Stimulated activated naive CD8-positive, alpha-beta T cell treated with anti-CD3 and anti-CD28 coated beads, Interleukin-15, amount 100 ng/mL, for 72 hours (primary cell): ENCODE data around the gene FAM181A.
A peak's percentile ranks its signal among the peaks of the same experiment; 100 is the strongest.

Experiments
- ATAC-seq: fragments of 150-1000 bp; cut with Tn5 transposase; 2 replicates; pipeline ENCODE4 v1.10.0; 2021; ENCODE audit warnings: mild to moderate bottlenecking, moderate library complexity
- DNase-seq, 2 donors: peaks; one replicate each; pipeline ENCODE4 v3.0.0; 2021 to 2022
- H3K27ac Mint-ChIP-seq, 2 donors: one replicate each; pipeline ENCODE4 v1.8.0; 2022; ENCODE audit warnings: mild to moderate bottlenecking in 2 of 2, mixed read lengths in 2 of 2, moderate library complexity in 2 of 2
- H3K27me3 Mint-ChIP-seq: one replicate; pipeline ENCODE4 v1.8.0; 2022; ENCODE audit warnings: mixed read lengths
- H3K4me1 Mint-ChIP-seq: one replicate; pipeline ENCODE4 v1.8.0; 2022; ENCODE audit warnings: mild to moderate bottlenecking, mixed read lengths
- H3K4me3 Mint-ChIP-seq, 2 donors: one replicate each; pipeline ENCODE4 v1.8.0; 2022; ENCODE audit warnings: mild to moderate bottlenecking in 2 of 2, mixed read lengths in 2 of 2, moderate library complexity in 1 of 2
- H3K9me3 Mint-ChIP-seq, 2 donors: one replicate each; pipeline ENCODE4 v1.8.0; 2022; ENCODE audit warnings: mixed read lengths in 2 of 2

Gene FAM181A

GRCh38 chr14:93936245-93936644, 9.1 kb downstream of the FAM181A start:
- peaks cover 28% of the 10 kb centered on the region for H3K4me1 Mint-ChIP-seq
- H3K4me3 Mint-ChIP-seq = no peak overlapping the region
- H3K27ac Mint-ChIP-seq = no peak overlapping the region
- no peak for DNase-seq
- H3K27me3 Mint-ChIP-seq = peaks cover 29% of the 10 kb centered on the region
- H3K9me3 Mint-ChIP-seq = no peaks in the 10 kb centered on the region
- no peak for ATAC-seq

- Mint-ChIP-seq H3K9me3 (no peaks in the 10 kb centered on the region), H3K27me3 (peaks cover 29% of the 10 kb centered on the region), H3K4me3 (no peak overlapping the region), H3K27ac (no peak overlapping the region), H3K4me1 (peaks cover 33% of the 10 kb centered on the region)
- no peak for DNase-seq
- no peak for ATAC-seq
These were observed 9.8 kb downstream of the FAM181A start for GRCh38 chr14:93936926-93937325.

- no peak for ATAC-seq
- Mint-ChIP-seq H3K4me1 (peaks cover 39% of the 10 kb centered on the region), H3K9me3 (no peaks in the 10 kb centered on the region), H3K27ac (no peak overlapping the region), H3K27me3 (peaks cover 29% of the 10 kb centered on the region), H3K4me3 (no peak overlapping the region)
- no peak for DNase-seq
These were observed 10.4 kb downstream of the FAM181A start for GRCh38 chr14:93937519-93937918.

- Mint-ChIP-seq H3K4me1 (peaks cover 39% of the 10 kb centered on the region), H3K4me3 (peak overlapping the region; percentile 57 to 67), H3K27ac (no peak overlapping the region), H3K27me3 (peaks cover 29% of the 10 kb centered on the region), H3K9me3 (no peaks in the 10 kb centered on the region)
- ATAC-seq (no peak), DNase-seq (no peak)
These were observed 11.7 kb downstream of the FAM181A start for GRCh38 chr14:93938751-93939303.

GRCh38 chr14:93939304-93940229, 12.4 kb downstream of the FAM181A start:
- H3K9me3 Mint-ChIP-seq = no peaks in the 10 kb centered on the region
- peak; percentile 91 to 94 for DNase-seq
- peaks cover 29% of the 10 kb centered on the region for H3K27me3 Mint-ChIP-seq
- peak; percentile 96 for ATAC-seq
- H3K27ac Mint-ChIP-seq = peak overlapping the region in 1 of 2 donors; percentile 42
- H3K4me1 Mint-ChIP-seq = peaks cover 39% of the 10 kb centered on the region
- H3K4me3 Mint-ChIP-seq = peak overlapping the region; percentile 57 to 67

- Mint-ChIP-seq H3K9me3 (no peaks in the 10 kb centered on the region), H3K27me3 (peaks cover 22% of the 10 kb centered on the region), H3K27ac (peak overlapping the region in 1 of 2 donors; percentile 74), H3K4me1 (peaks cover 39% of the 10 kb centered on the region), H3K4me3 (no peak overlapping the region)
- ATAC-seq = no peak
- DNase-seq = no peak
These were observed 13.3 kb downstream of the FAM181A start for GRCh38 chr14:93940437-93940836.

- peaks cover 21% of the 10 kb centered on the region for H3K27me3 Mint-ChIP-seq
- ATAC-seq = no peak
- no peak overlapping the region for H3K4me3 Mint-ChIP-seq
- no peak overlapping the region for H3K27ac Mint-ChIP-seq
- DNase-seq = no peak
- H3K4me1 Mint-ChIP-seq = peaks cover 39% of the 10 kb centered on the region
- H3K9me3 Mint-ChIP-seq = no peaks in the 10 kb centered on the region
These were observed 14.3 kb downstream of the FAM181A start for GRCh38 chr14:93941293-93941910.

GRCh38 chr14:93943052-93943451, 15.9 kb downstream of the FAM181A start:
- no peak for DNase-seq
- H3K27me3 Mint-ChIP-seq = peaks cover 11% of the 10 kb centered on the region
- ATAC-seq = no peak
- no peaks in the 10 kb centered on the region for H3K9me3 Mint-ChIP-seq
- no peak overlapping the region for H3K27ac Mint-ChIP-seq
- H3K4me3 Mint-ChIP-seq = no peak overlapping the region
- H3K4me1 Mint-ChIP-seq = peaks cover 39% of the 10 kb centered on the region

GRCh38 chr14:93943930-93944329, 16.8 kb downstream of the FAM181A start:
- ATAC-seq = no peak
- Mint-ChIP-seq H3K9me3 (no peaks in the 10 kb centered on the region), H3K4me3 (no peak overlapping the region), H3K4me1 (peaks cover 34% of the 10 kb centered on the region), H3K27ac (peak overlapping the region in 1 of 2 donors; percentile 35), H3K27me3 (peaks cover 2% of the 10 kb centered on the region)
- DNase-seq = no peak

- H3K27ac Mint-ChIP-seq = no peak overlapping the region
- H3K4me1 Mint-ChIP-seq = peaks cover 31% of the 10 kb centered on the region
- no peaks in the 10 kb centered on the region for H3K9me3 Mint-ChIP-seq
- ATAC-seq (no peak), DNase-seq (no peak)
- H3K4me3 Mint-ChIP-seq = no peak overlapping the region
- no peaks in the 10 kb centered on the region for H3K27me3 Mint-ChIP-seq
These were observed 17.4 kb downstream of the FAM181A start for GRCh38 chr14:93944348-93945069.

- peaks cover 31% of the 10 kb centered on the region for H3K4me1 Mint-ChIP-seq
- H3K4me3 Mint-ChIP-seq = no peak overlapping the region
- no peaks in the 10 kb centered on the region for H3K9me3 Mint-ChIP-seq
- DNase-seq (no peak), ATAC-seq (no peak)
- peak overlapping the region in 1 of 2 donors; percentile 31 for H3K27ac Mint-ChIP-seq
- H3K27me3 Mint-ChIP-seq = no peaks in the 10 kb centered on the region
These were observed 17.9 kb downstream of the FAM181A start for GRCh38 chr14:93945070-93945399.

- Mint-ChIP-seq H3K9me3 (no peaks in the 10 kb centered on the region), H3K27ac (no peak overlapping the region), H3K4me3 (no peak overlapping the region), H3K27me3 (no peaks in the 10 kb centered on the region), H3K4me1 (peaks cover 31% of the 10 kb centered on the region)
- DNase-seq (no peak), ATAC-seq (no peak)
These were observed 19.0 kb downstream of the FAM181A start for GRCh38 chr14:93946104-93946503.

- no peak overlapping the region for H3K27ac Mint-ChIP-seq
These were observed 19.5 kb downstream of the FAM181A start for GRCh38 chr14:93946541-93947090.

GRCh38 chr14:93947282-93947681, 20.1 kb downstream of the FAM181A start:
- H3K27ac Mint-ChIP-seq = no peak overlapping the region
- H3K4me1 Mint-ChIP-seq = peaks cover 32% of the 10 kb centered on the region
- ATAC-seq = no peak
- H3K27me3 Mint-ChIP-seq = no peaks in the 10 kb centered on the region
- H3K9me3 Mint-ChIP-seq = no peaks in the 10 kb centered on the region
- H3K4me3 Mint-ChIP-seq = no peak overlapping the region
- DNase-seq = no peak

More at GRCh38 chr14:93946541-93947090, 19.5 kb downstream of the FAM181A start:
- ATAC-seq (no peak), DNase-seq (no peak)
- peaks cover 31% of the 10 kb centered on the region for H3K4me1 Mint-ChIP-seq
- H3K9me3 Mint-ChIP-seq = no peaks in the 10 kb centered on the region
- H3K27me3 Mint-ChIP-seq = no peaks in the 10 kb centered on the region
- H3K4me3 Mint-ChIP-seq = no peak overlapping the region

- ATAC-seq (no peak), DNase-seq (no peak)
- H3K4me3 Mint-ChIP-seq = no peak overlapping the region
- no peaks in the 10 kb centered on the region for H3K27me3 Mint-ChIP-seq
- peaks cover 50% of the 10 kb centered on the region for H3K4me1 Mint-ChIP-seq
- no peak overlapping the region for H3K27ac Mint-ChIP-seq
- H3K9me3 Mint-ChIP-seq = no peaks in the 10 kb centered on the region
These were observed 22.4 kb downstream of the FAM181A start for GRCh38 chr14:93949511-93950075.
